Stimulated activated naive CD8-positive, alpha-beta T cell treated with anti-CD3 and anti-CD28 coated beads, Interleukin-15, amount 100 ng/mL, for 72 hours (primary cell): ENCODE measurements around the gene TOX3.

Experiments used
- ATAC-seq: fragments of 150-1000 bp; cut with Tn5 transposase; 2 replicates; pipeline ENCODE4 v1.10.0; 2021; ENCODE audit warnings: mild to moderate bottlenecking, moderate library complexity
- DNase-seq, 2 donors: peaks; one replicate each; pipeline ENCODE4 v3.0.0; 2021 to 2022
- H3K27ac Mint-ChIP-seq, 2 donors: one replicate each; pipeline ENCODE4 v1.8.0; 2022; ENCODE audit warnings: mild to moderate bottlenecking in 2 of 2, mixed read lengths in 2 of 2, moderate library complexity in 2 of 2
- H3K27me3 Mint-ChIP-seq: one replicate; pipeline ENCODE4 v1.8.0; 2022; ENCODE audit warnings: mixed read lengths
- H3K4me1 Mint-ChIP-seq: one replicate; pipeline ENCODE4 v1.8.0; 2022; ENCODE audit warnings: mild to moderate bottlenecking, mixed read lengths
- H3K4me3 Mint-ChIP-seq, 2 donors: one replicate each; pipeline ENCODE4 v1.8.0; 2022; ENCODE audit warnings: mild to moderate bottlenecking in 2 of 2, mixed read lengths in 2 of 2, moderate library complexity in 1 of 2
- H3K9me3 Mint-ChIP-seq, 2 donors: one replicate each; pipeline ENCODE4 v1.8.0; 2022; ENCODE audit warnings: mixed read lengths in 2 of 2

Gene TOX3

GRCh38 chr16:52393448-52393847 lies 153.5 kb downstream of the TOX3 start:
- no peak for ATAC-seq

GRCh38 chr16:52389045-52389444 lies 157.9 kb downstream of the TOX3 start:
- H3K9me3 Mint-ChIP-seq = peaks cover 8% of the 10 kb centered on the region in 2 donors
- no peaks in the 10 kb centered on the region for H3K4me1 Mint-ChIP-seq
- H3K4me3 Mint-ChIP-seq = no peak overlapping the region

More at GRCh38 chr16:52393448-52393847, 153.5 kb downstream of the TOX3 start:
- H3K4me1 Mint-ChIP-seq = no peaks in the 10 kb centered on the region
- peaks cover 0 to 8% of the 10 kb centered on the region in 2 donors for H3K9me3 Mint-ChIP-seq
- DNase-seq = no peak
- H3K27me3 Mint-ChIP-seq = no peaks in the 10 kb centered on the region
- H3K4me3 Mint-ChIP-seq = no peak overlapping the region
- H3K27ac Mint-ChIP-seq = no peak overlapping the region

More at GRCh38 chr16:52389045-52389444, 157.9 kb downstream of the TOX3 start:
- DNase-seq (no peak), ATAC-seq (no peak)
- H3K27me3 Mint-ChIP-seq = no peaks in the 10 kb centered on the region
- H3K27ac Mint-ChIP-seq = no peak overlapping the region
